ENCODE data around the gene ALDH7A1. TPM values are rescaled to one million over a fixed set of nuclear protein-coding genes. Genes with fewer than 3 reads are reported as not detected.

ALDH7A1 gene
- total RNA-seq, 6 experiments from 2014 or later: 81.1 to 99.9 (median 90.6) TPM

DNA sequence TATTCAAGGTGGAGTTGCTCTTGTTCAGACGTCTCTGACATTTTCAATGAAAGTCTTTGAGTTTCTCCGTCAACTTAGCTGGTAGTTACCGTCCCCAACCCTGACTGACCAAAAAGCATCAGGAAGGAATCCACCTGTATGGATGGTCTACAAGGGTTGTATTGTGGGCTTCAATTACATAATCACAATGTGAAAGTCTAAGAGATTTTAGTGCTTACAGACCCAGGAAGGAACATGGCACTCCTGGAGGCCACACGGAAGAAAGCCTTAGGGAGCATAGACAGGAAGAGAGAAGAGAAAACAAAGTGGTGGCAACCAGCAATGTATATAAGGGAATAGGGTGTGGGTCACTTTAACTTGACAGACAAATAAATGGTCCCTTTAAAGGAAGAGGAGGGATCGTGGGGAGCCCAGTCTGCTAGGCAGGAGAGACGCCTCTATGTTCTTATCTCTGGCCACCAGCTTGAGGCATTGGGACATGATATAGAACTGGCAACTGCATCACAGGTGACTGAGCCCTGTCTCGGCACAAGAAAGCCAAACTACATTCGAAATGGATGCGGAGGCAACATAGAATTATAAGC lies 80.4 kb downstream of the ALDH7A1 start:
- Mint-ChIP-seq H3K9me3 (no peaks in the 10 kb centered on the region), H3K27ac (peak overlapping the region; percentile 46), H3K4me1 (ENCODE audit: low read depth) (peaks cover 50% of the 10 kb centered on the region), H3K4me3 (no peak overlapping the region), H3K36me3 (ENCODE audit: low read depth) (no peaks in the 10 kb centered on the region), H3K27me3 (ENCODE audit: insufficient read depth) (no peaks in the 10 kb centered on the region)
- no peak for DNase-seq
- no peak for TF ChIP-seq CTCF (IDR thresholded peaks at IDR 0.05)

DNA sequence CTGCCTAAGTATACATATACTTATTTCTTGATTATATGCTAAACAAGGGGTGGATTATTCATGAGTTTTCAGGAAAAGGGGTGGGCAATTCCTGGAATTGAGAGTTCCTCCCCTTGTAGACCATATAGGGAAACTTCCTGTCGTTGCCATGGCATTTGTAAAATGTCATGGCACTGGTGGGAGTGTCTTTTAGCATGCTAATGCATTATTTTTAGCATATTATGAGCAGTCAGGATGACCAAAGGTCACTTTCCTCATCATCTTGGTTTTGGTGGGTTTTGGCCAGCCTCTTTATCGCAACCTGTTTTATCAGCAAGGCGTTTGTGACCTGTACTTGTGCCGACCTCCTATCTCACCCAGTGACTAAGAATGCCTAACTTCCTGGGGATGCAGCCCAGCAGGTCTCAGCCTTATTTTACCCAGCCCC lies 80.9 kb downstream of the ALDH7A1 start:
- no peak for TF ChIP-seq CTCF (IDR thresholded peaks at IDR 0.05)
- H3K9me3 Mint-ChIP-seq: no peaks in the 10 kb centered on the region
- no peak overlapping the region; the same call in 1 of the 2 replicates for H3K4me3 Mint-ChIP-seq
- H3K36me3 Mint-ChIP-seq (ENCODE audit: low read depth): no peaks in the 10 kb centered on the region
- peak overlapping the region; percentile 46 for H3K27ac Mint-ChIP-seq
- H3K4me1 Mint-ChIP-seq (ENCODE audit: low read depth): peaks cover 47% of the 10 kb centered on the region
- DNase-seq: peak; percentile 20
- no peaks in the 10 kb centered on the region for H3K27me3 Mint-ChIP-seq (ENCODE audit: insufficient read depth)

DNA sequence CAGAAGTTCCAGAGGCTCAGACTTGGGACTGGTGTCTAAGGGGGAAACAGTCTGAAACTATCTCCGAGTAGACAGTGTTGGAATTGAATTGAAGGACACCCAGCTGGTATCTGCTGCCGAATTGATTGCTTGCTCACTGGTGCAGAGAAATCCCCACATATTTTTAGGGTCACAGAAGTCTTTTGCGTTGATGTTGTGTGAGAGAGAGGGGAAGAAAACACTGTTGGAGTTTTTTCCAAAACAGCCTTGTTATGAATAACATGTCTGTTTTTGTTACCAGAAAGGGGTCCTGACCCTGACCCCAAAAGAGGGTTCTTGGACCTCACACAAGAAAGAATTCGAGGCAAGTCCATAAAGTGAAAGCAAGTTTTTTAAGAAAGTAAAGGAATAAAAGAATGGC lies 81.3 kb downstream of the ALDH7A1 start:
- TF ChIP-seq CTCF (IDR thresholded peaks at IDR 0.05): no peak
- Mint-ChIP-seq H3K36me3 (ENCODE audit: low read depth) (no peaks in the 10 kb centered on the region), H3K27me3 (ENCODE audit: insufficient read depth) (no peaks in the 10 kb centered on the region), H3K9me3 (no peaks in the 10 kb centered on the region), H3K27ac (peak overlapping the region; percentile 34; the same call in 1 of the 2 replicates), H3K4me1 (ENCODE audit: low read depth) (peaks cover 52% of the 10 kb centered on the region), H3K4me3 (peak overlapping the region; percentile 60; the same call in 1 of the 2 replicates)
- no peak for DNase-seq

DNA sequence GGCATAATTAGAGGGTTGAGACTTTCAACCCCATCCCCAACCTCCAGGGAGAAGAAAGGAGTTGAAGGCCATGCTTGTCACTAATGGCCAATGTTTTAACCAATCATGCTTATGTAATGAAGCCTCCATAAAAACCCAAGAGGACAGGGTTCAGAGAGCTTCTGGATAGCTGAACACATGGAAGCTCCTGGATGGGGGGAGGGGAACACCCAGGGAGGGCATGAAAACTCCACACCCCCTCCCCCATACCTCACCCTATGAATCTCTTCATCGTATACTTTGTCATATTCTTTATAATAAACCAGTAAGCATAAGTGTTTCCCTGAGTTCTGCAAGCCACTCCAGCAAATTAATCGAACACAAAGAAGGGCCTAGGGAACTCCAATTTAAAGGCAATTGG lies 81.7 kb downstream of the ALDH7A1 start:
- Mint-ChIP-seq H3K9me3 (no peaks in the 10 kb centered on the region), H3K36me3 (ENCODE audit: low read depth) (no peaks in the 10 kb centered on the region), H3K4me3 (peak overlapping the region; percentile 60; the same call in 1 of the 2 replicates), H3K27ac (peak overlapping the region; percentile 34; the same call in 1 of the 2 replicates), H3K4me1 (ENCODE audit: low read depth) (peaks cover 56% of the 10 kb centered on the region), H3K27me3 (ENCODE audit: insufficient read depth) (no peaks in the 10 kb centered on the region)
- TF ChIP-seq CTCF (IDR thresholded peaks at IDR 0.05): no peak
- no peak for DNase-seq

- no peak for DNase-seq
- no peak overlapping the region for H3K27ac Mint-ChIP-seq
- H3K36me3 Mint-ChIP-seq (ENCODE audit: low read depth): no peaks in the 10 kb centered on the region
- H3K9me3 Mint-ChIP-seq: no peaks in the 10 kb centered on the region
- peaks cover 56% of the 10 kb centered on the region for H3K4me1 Mint-ChIP-seq (ENCODE audit: low read depth)
- H3K27me3 Mint-ChIP-seq (ENCODE audit: insufficient read depth): no peaks in the 10 kb centered on the region
- TF ChIP-seq CTCF (IDR thresholded peaks at IDR 0.05): no peak
- no peak overlapping the region for H3K4me3 Mint-ChIP-seq
Measured at GRCh38 chr5:126512451-126512850, 82.6 kb downstream of the ALDH7A1 start.

All from HFFc6 (cell line).